Fibroblast of lung (primary cell): ENCODE data around the gene GUF1.

Experiments used
- CTCF ChIP-seq, 2 donors: IDR thresholded peaks in 1 of 2; conservative IDR thresholded peaks in 1 of 2; 1 replicate in 1 of 2; 2 replicates in 1 of 2; pipeline ENCODE4 v1.5.1; 2011 to 2012; ENCODE audit warnings: low read length in 2 of 2, control low read depth in 1 of 2, inconsistent platforms in 1 of 2, low read depth in 1 of 2, mild to moderate bottlenecking in 1 of 2
- EZH2 ChIP-seq: IDR thresholded peaks from 2 replicates; pipeline ENCODE4 v1.5.1; 2012; ENCODE audit warnings: low read length, control low read depth, mild to moderate bottlenecking; ENCODE audit errors: missing control alignments

- TF ChIP-seq EZH2 (no peak), CTCF (conservative IDR thresholded peaks at IDR 0.05 in 1 of 2, IDR thresholded peaks at IDR 0.05 in 1 of 2; ENCODE audit: low read depth in 1 of 2, low read length in 2 of 2) (no peak)
Measured at GRCh38 chr4:44671636-44672035, 6.6 kb upstream of the GUF1 start.
